Heart left ventricle (tissue), 16 donors: ENCODE measurements around the gene PLBD1. TPM values are rescaled to one million over a fixed set of nuclear protein-coding genes. Genes with fewer than 3 reads are reported as not detected.

Source experiments
- ATAC-seq, 4 donors: fragments of 200-7000 bp; cut with Tn5 transposase; one replicate each; pipeline ENCODE4 v1.9.1; 2020 to 2022; ENCODE audit warnings: moderate library complexity in 4 of 4, mild to moderate bottlenecking in 3 of 4, moderate number of reproducible peaks in 1 of 4
- DNase-seq, 5 donors: peaks; one replicate each; pipeline ENCODE4 v3.0.0-alpha.2; 2020
- H3K27ac ChIP-seq, 12 donors: fragments of 200-600 bp; sonication (generic) in 4 of 12; one replicate each; pipeline versions ENCODE4 v1.5.0 to v1.8.0; 2016 to 2022; ENCODE audit warnings: mild to moderate bottlenecking in 2 of 12
- H3K27me3 ChIP-seq, 9 donors: fragments of 200-600 bp; sonication (generic) in 2 of 9; one replicate each; pipeline versions ENCODE4 v1.5.1 to v1.8.0; 2016 to 2022; ENCODE audit warnings: mild to moderate bottlenecking in 3 of 9
- H3K36me3 ChIP-seq, 9 donors: fragments of 200-600 bp; sonication (generic) in 2 of 9; one replicate each; pipeline versions ENCODE4 v1.5.0 to v1.8.0; 2018 to 2022; ENCODE audit warnings: mild to moderate bottlenecking in 2 of 9
- H3K4me1 ChIP-seq, 12 donors: fragments of 200-600 bp; sonication (generic) in 4 of 12; one replicate each; pipeline versions ENCODE4 v1.5.0 to v1.8.0; 2016 to 2022; ENCODE audit warnings: mild to moderate bottlenecking in 3 of 12
- H3K4me3 ChIP-seq, 12 donors: fragments of 200-600 bp; sonication (generic) in 4 of 12; one replicate each; pipeline versions ENCODE4 v1.5.0 to v1.8.0; 2017 to 2022; ENCODE audit warnings: mild to moderate bottlenecking in 9 of 12, moderate library complexity in 4 of 12
- H3K9me3 ChIP-seq, 12 donors: fragments of 200-600 bp; sonication (generic) in 4 of 12; one replicate each; pipeline versions ENCODE4 v1.5.0 to v1.8.0; 2016 to 2022; ENCODE audit warnings: mild to moderate bottlenecking in 1 of 12
- POLR2A ChIP-seq, 2 donors: fragments of 450-650 bp; IDR thresholded peaks; one replicate each; pipeline ENCODE4 v1.6.1; 2017; ENCODE audit warnings: antibody characterized with exemption in 2 of 2, mild to moderate bottlenecking in 2 of 2, moderate library complexity in 2 of 2
- WGBS, 4 donors: extraction: QIAGEN DNeasy Blood & Tissue Kit in 2 of 4; methylation state at CpG; one replicate each; pipeline versions ENCODE4 v1.1.5 to v1.1.7; 2013 to 2018; 5-methylcytosine and 5-hydroxymethylcytosine counted together
- intact Hi-C, 10 donors: fragments of 100-400 bp; cut with DNase I; formaldehyde crosslinking; loops; one replicate each; pipeline versions ENCODE4 v1.11.1 to v1.14.2; 2022
- polyA plus RNA-seq, 2 donors: library from polyadenylated mRNA; stranded (reverse); fragments of 200-250 nt; gene quantifications; one replicate each; pipeline ENCODE4 v1.2.3, GENCODE V29; 2013
- total RNA-seq, 9 donors: library from RNA; depleted of rRNA in 2 of 9; stranded (reverse); fragments of >200 nt in 2 of 9; fragmentation: NEBNext Ultra II Directional in 3 of 9; extraction: Animal tissue kit (Norgen Biotek cat#: 25700) in 3 of 9; gene quantifications; one replicate each; pipeline versions ENCODE4 v1.1.0 to v1.2.4, GENCODE V29; 2016 to 2023
- TF ChIP-seq, protein P1 (sequence below), 12 donors: fragments of 200-600 bp; sonication (generic) in 4 of 12; IDR thresholded peaks; one replicate each; pipeline versions ENCODE4 v1.5.0 to v1.8.0; 2018 to 2022; ENCODE audit warnings: antibody characterized with exemption in 12 of 12, mild to moderate bottlenecking in 5 of 12
- donor health status: ischemic (EF 13 %, LVEDD 7.1; RV severe dilation, severe dysfunction).
- donor health status: healthy with polysubstance abuse.
- donor health status: DM: no; HTN: yes; CAD: no.
- donor health status: DM: no; HTN: no; CAD: no.
- donor health status: ischemic (EF 25% LVEDD 6.9; RV normal size, moderate dysfunction).
- donor health status: ischemic (EF 25% LVEDD 5.7; RV mildly dilated, moderate dysfunction).
- donor health status: healthy.
- donor health status: DM: yes; HTN: yes; CAD: no.
- donor health status: ischemic (EF 35%, LVEDD 5.7; RV mildly dilated, moderate dysfunction).
- donor health status: nonischemic (EF 11% LVEDD 7.7; RV severe dilation, severe dysfunction).
- donor health status: DM: yes; HTN: yes; CAD: no.
- donor health status: PGD.
- donor health status: ischemic (EF 29% LVEDD 5.4; RV normal size, mild dysfunction).
- donor health status: nonischemic (EF 23%, LVEDD 6.1; RV moderate dilation, normal function).

The PLBD1 gene
- total and polyA plus RNA-seq, 11 donors = 6.0 to 49.1 (median 25.0) TPM

DNA sequence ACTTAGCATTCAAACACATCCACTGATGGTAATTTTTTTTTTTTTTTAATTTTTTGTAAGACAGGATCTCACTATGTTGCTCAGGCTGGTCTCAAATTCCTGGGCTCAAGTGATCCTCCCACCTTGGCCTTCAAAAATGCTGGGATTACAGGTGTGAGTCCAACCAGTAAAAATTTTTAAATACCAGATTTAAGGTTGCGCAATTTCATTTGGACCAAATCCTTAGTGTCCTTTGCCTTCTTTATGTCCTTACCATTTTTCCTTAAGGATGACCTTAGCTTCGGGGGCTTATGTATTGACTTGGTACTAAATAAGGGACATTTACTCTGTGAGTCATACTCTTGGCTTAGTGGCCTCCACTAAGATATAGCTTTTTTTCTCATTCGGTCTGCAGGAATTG lies 4.1 kb upstream of the PLBD1 start:
- H3K4me1 ChIP-seq = peaks cover 0 to 30% (median 3%) of the 10 kb centered on the region in 12 donors
- TF ChIP-seq POLR2A (IDR thresholded peaks at IDR 0.05) = no peak
- TF ChIP-seq, protein P1, sequence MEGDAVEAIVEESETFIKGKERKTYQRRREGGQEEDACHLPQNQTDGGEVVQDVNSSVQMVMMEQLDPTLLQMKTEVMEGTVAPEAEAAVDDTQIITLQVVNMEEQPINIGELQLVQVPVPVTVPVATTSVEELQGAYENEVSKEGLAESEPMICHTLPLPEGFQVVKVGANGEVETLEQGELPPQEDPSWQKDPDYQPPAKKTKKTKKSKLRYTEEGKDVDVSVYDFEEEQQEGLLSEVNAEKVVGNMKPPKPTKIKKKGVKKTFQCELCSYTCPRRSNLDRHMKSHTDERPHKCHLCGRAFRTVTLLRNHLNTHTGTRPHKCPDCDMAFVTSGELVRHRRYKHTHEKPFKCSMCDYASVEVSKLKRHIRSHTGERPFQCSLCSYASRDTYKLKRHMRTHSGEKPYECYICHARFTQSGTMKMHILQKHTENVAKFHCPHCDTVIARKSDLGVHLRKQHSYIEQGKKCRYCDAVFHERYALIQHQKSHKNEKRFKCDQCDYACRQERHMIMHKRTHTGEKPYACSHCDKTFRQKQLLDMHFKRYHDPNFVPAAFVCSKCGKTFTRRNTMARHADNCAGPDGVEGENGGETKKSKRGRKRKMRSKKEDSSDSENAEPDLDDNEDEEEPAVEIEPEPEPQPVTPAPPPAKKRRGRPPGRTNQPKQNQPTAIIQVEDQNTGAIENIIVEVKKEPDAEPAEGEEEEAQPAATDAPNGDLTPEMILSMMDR (IDR thresholded peaks at IDR 0.05) = no peak
- H3K36me3 ChIP-seq = no peaks in the 10 kb centered on the region
- H3K4me3 ChIP-seq = no peak overlapping the region
- WGBS, 4 donors = 77 to 92% (median 85%) methylated on average over 3 of the region's 3 CpGs
- no peaks in the 10 kb centered on the region for H3K9me3 ChIP-seq
- ATAC-seq (no peak), DNase-seq (no peak)
- intact Hi-C loops = loop anchor here in 3 of 10 donors (5.0 kb wide), 2 partner anchors 41 to 46 kb away; no protein-coding TSS in a partner anchor
- no peaks in the 10 kb centered on the region for H3K27me3 ChIP-seq
- H3K27ac ChIP-seq = no peak overlapping the region

DNA sequence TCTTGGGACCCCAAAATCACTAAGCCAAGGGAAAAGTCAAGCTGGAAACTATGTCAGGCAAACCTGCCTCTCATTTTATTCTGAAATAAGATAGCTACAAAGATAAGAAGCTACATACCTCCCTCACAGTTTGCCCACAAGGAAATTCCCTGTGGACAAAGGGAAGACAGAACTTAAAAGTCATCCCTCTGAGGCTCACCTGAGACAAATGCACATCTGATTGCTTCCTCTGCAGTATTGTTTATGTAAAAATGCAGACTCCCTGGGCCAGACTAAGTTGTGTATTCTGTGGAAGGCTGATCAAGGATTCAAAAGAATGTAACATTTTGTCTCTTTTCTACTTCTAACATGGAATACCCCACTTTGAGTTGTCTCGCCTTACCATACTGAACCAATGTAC lies 2.5 kb upstream of the PLBD1 start:
- WGBS, 4 donors = 92 to 100% (median 98%) methylated on average over 1 of the region's 1 CpG
- Histone ChIP-seq H3K4me3 (no peak overlapping the region), H3K27me3 (no peaks in the 10 kb centered on the region), H3K4me1 (peaks cover 0 to 40% (median 3%) of the 10 kb centered on the region in 12 donors), H3K36me3 (no peaks in the 10 kb centered on the region), H3K9me3 (no peaks in the 10 kb centered on the region), H3K27ac (no peak overlapping the region)
- TF ChIP-seq POLR2A (IDR thresholded peaks at IDR 0.05) = no peak
- TF ChIP-seq, protein P1 (IDR thresholded peaks at IDR 0.05) = no peak
- intact Hi-C loops = loop anchor here in 3 of 10 donors (5.0 kb wide), 2 partner anchors 42 to 47 kb away; no protein-coding TSS in a partner anchor
- DNase-seq (no peak), ATAC-seq (no peak)

DNA sequence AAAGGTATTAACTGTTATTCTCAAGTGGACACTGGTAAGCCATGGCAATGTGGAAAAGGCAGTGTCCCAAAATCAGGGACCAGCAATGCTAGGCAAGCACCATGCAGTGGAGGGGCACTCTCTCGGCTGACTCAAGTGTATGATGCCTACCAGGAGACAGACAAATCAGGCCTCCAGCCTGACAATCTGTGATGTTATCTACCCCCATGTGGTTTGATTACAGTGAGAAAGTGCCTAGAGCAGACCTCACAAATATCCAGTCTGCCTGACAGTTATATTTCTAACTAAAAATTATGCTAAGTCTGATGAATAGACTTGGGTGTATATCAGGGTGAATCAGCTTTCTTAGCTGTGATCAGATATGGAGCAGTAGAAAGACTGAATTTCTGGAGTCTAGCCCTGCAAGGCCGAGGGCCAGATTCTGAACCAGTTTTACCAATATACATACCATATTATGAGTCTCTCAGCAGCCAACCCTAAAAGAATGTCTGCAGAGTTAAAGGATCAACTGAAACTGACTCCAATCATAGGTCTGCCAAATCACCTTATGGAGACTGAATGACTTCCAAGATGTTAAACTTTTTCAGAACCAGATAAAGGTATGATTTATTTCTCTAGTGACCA lies 3.2 kb downstream of the PLBD1 start:
- H3K27ac ChIP-seq = no peak overlapping the region
- WGBS, 4 donors = 73 to 88% (median 84%) methylated on average over 2 of the region's 2 CpGs
- H3K4me3 ChIP-seq = no peak overlapping the region
- TF ChIP-seq POLR2A (IDR thresholded peaks at IDR 0.05) = no peak
- TF ChIP-seq, protein P1 (IDR thresholded peaks at IDR 0.05) = no peak
- DNase-seq (no peak), ATAC-seq (no peak)
- intact Hi-C loops = loop anchor here in 3 of 10 donors (10.0 kb wide), 3 partner anchors 180 to 310 kb away; partner anchors contain the start of gene ATF7IP (in 1 of the 3)
- no peaks in the 10 kb centered on the region for H3K9me3 ChIP-seq
- H3K4me1 ChIP-seq = peaks cover 0 to 48% (median 10%) of the 10 kb centered on the region in 12 donors
- no peaks in the 10 kb centered on the region for H3K36me3 ChIP-seq
- H3K27me3 ChIP-seq = no peaks in the 10 kb centered on the region

DNA sequence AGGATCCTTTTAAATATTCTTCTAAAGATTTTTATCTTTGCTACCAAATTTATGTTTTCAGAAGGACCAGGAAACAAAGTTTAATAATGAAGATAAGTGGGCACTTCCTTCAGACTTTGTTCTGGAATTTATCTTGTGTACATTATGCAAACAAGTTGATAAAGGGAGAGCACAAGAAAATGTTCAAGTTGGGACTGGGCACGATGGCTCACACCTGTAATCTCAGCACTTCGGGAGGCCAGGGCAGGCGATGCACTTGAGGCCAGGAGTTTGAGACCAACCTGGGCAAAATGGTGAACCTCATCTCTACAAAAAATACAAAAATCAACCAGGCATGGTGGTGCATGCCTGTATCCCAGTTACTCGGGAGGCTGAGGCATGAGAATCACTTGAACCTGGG lies 4.6 kb downstream of the PLBD1 start:
- WGBS, 4 donors = 79 to 87% (median 81%) methylated on average over 4 of the region's 4 CpGs

More for the DNA sequence above, 4.6 kb downstream of the PLBD1 start:
- intact Hi-C loops = loop anchor here in 3 of 10 donors (10.0 kb wide), 3 partner anchors 178 to 308 kb away; partner anchors contain the start of gene ATF7IP (in 1 of the 3)
- no peak overlapping the region for H3K27ac ChIP-seq
- ATAC-seq (no peak), DNase-seq (no peak)
- no peak for TF ChIP-seq POLR2A (IDR thresholded peaks at IDR 0.05)
- TF ChIP-seq, protein P1 (IDR thresholded peaks at IDR 0.05) = no peak
- no peaks in the 10 kb centered on the region for H3K9me3 ChIP-seq
- peaks cover 0 to 45% (median 10%) of the 10 kb centered on the region in 12 donors for H3K4me1 ChIP-seq
- H3K36me3 ChIP-seq = no peaks in the 10 kb centered on the region
- H3K4me3 ChIP-seq = no peak overlapping the region
- no peaks in the 10 kb centered on the region for H3K27me3 ChIP-seq
